ENCODE data around the gene DAPL1.
"Not testable (repeated sequence)": the region's sequence is repeated elsewhere in the genome, so short reads cannot be mapped to it uniquely, and the experiment has no call there.

DAPL1 gene

GRCh38 chr2:158825021-158825420, 29.9 kb downstream of the DAPL1 start:
- no peak for DNase-seq

- DNase-seq, result no peak
Measured at GRCh38 chr2:158826965-158827364, 31.8 kb downstream of the DAPL1 start.

GRCh38 chr2:158828378-158829164, 33.5 kb downstream of the DAPL1 start:
- DNase-seq, result no peak

DNA sequence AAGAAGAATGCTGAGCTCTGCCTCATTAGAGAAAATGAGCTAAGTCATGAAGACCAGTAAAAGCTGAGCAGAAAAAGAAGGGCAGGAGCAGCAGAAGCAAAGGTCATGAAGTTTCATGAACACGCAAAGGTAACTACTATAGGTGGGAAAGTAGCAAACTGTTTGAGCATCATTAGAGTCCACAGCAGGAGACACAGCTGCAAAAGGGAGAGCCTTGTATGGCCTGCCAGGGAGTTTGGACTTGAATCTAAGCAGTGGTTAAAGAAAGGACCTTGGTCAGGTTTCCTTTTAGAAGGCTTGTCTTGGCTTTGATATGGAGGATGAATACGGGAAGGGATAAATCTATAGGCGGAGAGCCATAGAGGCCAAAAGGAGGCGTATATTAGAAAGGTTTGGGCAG, 34.0 kb downstream of the DAPL1 start:
- DNase-seq, result no peak

GRCh38 chr2:158830201-158830600, 35.1 kb downstream of the DAPL1 start:
- DNase-seq, result no peak

- DNase-seq, result no peak
Measured at GRCh38 chr2:158835431-158835830, 40.3 kb downstream of the DAPL1 start.

- no peak for DNase-seq
Measured at GRCh38 chr2:158837645-158838044, 42.5 kb downstream of the DAPL1 start.

DNA sequence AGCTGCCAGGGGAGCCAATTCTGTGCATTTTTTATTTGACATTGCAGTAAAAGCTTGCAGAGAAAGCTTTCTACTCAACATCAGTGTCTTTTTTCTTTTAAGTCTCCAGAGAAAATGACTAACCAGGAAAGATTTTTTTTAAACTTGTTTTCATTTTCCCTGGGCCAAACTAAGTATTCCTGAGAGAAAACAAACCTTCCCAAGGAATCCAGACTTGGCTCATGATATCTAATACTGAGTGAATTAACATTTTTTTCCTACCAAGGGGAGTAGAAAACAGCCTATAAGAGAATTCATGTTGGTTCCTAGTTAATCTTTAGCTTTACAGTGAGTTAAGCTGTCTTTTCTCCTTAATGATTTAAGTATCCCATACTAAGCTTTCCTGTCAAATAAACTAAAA, 46.7 kb downstream of the DAPL1 start:
- DNase-seq, result no peak

DNA sequence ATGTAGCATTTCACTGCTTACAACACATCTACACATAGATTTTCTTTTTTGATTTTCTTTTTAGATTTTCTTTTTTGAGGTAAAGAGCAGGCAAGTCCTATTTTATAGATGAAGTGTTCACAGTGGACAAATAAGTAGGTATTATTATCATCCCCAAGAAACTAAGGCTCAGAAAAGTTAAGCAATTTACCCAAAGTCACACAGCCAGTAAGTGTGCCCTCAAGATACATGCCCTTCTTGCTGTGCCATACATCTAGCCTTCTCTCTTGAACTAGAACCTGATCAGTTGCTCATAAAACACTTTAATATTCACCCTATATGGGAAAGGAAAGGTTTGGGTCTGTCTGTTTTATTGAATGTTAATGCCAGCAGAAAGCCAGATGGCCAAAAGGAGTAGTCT, 50.3 kb downstream of the DAPL1 start:
- DNase-seq, result no peak

DNA sequence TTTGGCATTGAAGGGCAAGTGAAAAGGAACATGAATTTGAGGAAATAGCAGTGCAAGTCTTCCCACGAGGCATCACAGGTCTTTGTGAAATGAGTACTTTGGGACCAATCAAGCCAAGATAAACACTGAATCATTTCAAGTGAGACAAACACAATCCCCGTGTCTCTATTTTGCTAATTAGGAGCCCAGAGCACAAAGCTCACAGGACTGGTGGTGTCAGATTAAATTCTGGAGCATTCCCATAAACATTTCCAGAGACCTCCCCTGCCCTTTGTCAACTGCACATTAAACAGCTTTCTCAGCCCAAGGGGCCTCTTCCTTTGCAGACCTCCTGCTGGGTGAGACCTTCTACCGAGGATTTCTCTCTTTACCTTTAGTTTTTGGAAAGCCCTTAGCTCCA, 50.7 kb downstream of the DAPL1 start:
- DNase-seq, result no peak

- DNase-seq, result not testable (repeated sequence)
Measured at GRCh38 chr2:158847526-158847925, 52.4 kb downstream of the DAPL1 start.

DNA sequence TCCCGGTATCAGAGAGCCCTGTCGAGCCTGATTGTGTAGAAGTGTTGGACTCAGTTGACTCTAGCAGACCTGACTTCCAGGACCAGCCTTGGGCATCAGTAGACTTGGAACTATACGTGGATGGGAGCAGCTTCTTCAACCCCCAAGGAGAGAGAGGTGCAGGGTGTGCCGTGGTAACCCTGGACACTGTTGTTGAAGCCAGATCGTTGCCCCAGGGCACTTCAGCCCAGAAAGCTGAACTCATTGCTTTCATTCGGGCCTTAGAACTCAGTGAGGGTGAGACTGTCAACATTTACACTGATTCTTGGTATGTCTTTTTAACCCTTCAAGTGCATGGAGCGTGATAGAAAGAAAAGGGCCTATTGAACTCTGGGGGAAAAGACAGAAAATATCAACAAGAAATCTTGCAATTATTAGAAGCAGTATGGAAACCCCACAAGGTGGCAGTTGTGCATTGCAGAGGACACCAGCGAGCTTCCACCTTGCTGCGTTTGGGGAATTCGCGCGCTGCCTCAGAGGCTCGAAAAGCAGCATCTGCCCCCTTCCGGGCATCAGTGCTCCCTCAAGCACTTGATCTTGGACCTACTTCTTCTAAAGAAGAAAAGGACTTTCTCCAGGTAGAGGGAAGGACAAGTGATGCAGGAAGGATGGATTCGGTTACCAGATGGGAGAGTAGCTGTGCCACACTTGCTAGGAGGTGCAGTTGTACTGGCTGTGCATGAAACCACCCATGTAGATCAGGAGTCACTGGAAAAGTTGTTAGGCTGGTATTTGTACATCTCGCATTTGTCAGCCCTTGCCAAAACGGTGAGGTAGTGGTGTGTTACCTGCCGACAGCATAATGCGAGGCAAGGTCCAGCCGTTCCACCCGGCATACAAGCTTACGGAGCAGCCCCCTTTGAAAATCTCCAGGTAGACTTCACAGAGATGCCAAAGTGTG, 53.2 kb downstream of the DAPL1 start:
- not testable (repeated sequence) for DNase-seq

GRCh38 chr2:158860179-158860578, 65.1 kb downstream of the DAPL1 start:
- not testable (repeated sequence) for DNase-seq

GRCh38 chr2:158861626-158862025, 66.5 kb downstream of the DAPL1 start:
- not testable (repeated sequence) for DNase-seq

- DNase-seq, result not testable (repeated sequence)
Measured at GRCh38 chr2:158865469-158865868, 70.4 kb downstream of the DAPL1 start.
